ENCODE data around the gene RAI1. TPM values are rescaled to one million over a fixed set of nuclear protein-coding genes. Genes with fewer than 3 reads are reported as not detected.
A peak's percentile ranks its signal among the peaks of the same experiment; 100 is the strongest.

Gene RAI1
- total and polyA plus RNA-seq, 2 of the 8 experiments (the other 6 are each of a cell fraction or from before 2014, with no cell fraction given) = 0.39 to 1.2 TPM

DNA sequence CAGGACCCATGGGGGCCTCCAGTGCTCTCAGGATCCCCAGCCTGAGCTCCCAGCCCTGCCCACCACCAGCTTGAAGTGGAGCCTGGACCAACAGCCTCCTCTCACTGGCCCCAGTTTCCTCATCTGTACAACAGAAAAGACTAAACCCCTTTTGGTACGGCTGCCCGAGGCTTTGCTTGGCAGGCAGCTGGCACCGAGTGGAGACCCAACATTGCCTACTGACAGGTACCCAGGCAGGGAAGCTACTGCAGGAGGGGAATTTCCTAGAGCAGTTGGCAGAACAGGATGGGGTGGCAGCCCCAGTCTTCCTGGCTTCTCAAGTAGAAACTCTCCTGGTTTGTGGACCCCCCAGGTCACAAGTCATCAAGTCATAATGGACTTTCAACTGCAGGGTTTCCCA is 141.4 kb downstream of the RAI1 start:
- no peak overlapping the region for H2AFZ ChIP-seq (ENCODE audit: low read length)
- no peak overlapping the region for H4K8ac ChIP-seq (ENCODE audit: extremely low read depth, insufficient read depth, low read length)
- 0 out of 2 replicates have a peak overlapping the region, but pooled peaks have one; percentile 27 for H2BK12ac ChIP-seq (ENCODE audit: low read depth, low read length)
- H3K79me1 ChIP-seq (ENCODE audit: low read depth, low read length) = peaks cover 40% of the 10 kb centered on the region
- no peaks in the 10 kb centered on the region for H3K9me3 ChIP-seq (ENCODE audit: insufficient read depth in 2 of 2, low read depth in 1 of 2, low read length in 1 of 2)
- TF ChIP-seq ZNF274 (IDR thresholded peaks at IDR 0.05; ENCODE audit: borderline replicate concordance, extremely low read depth, low read length) (no peak), NANOG (IDR thresholded peaks at IDR 0.05; ENCODE audit: insufficient read depth, low read depth, low read length, poor library complexity, severe bottlenecking) (no peak), EP300 (IDR thresholded peaks at IDR 0.05; ENCODE audit: borderline replicate concordance in 1 of 2, low read depth in 2 of 2, low read length in 2 of 2) (no peak), KDM5A (IDR thresholded peaks at IDR 0.05; ENCODE audit: low read length) (no peak), KDM4A (IDR thresholded peaks at IDR 0.05; ENCODE audit: low read depth, low read length, severe bottlenecking) (no peak), USF2 (IDR thresholded peaks at IDR 0.05; ENCODE audit: low read length) (no peak), CBX8 (IDR thresholded peaks at IDR 0.05; ENCODE audit: borderline replicate concordance, low read depth, low read length) (no peak), ASH2L (IDR thresholded peaks at IDR 0.05; ENCODE audit: low read length) (no peak)
- no peak overlapping the region for H3K14ac ChIP-seq (ENCODE audit: insufficient read length)
- H3K4me3 ChIP-seq (ENCODE audit: extremely low read depth in 1 of 4, insufficient read depth in 2 of 4, low read depth in 3 of 4, low read length in 4 of 4) = peak overlapping the region in 2 of 4 experiments; percentile 2 to 51; a peak in 2 of 8 replicates
- DNase-seq (ENCODE audit: low read depth in 1 of 2, low spot score in 2 of 2) (no peak), FAIRE-seq (no peak)
- H3K36me3 ChIP-seq (ENCODE audit: control insufficient read depth in 2 of 4, insufficient read depth in 4 of 4, low read length in 3 of 4) = peaks cover 4 to 24% (median 9%) of the 10 kb centered on the region in 4 experiments; a peak in 6 of 8 replicates
- peaks cover 13 to 41% (median 27%) of the 10 kb centered on the region in 4 experiments for H3K4me1 ChIP-seq (replicated peaks in 1 of 4; ENCODE audit: control insufficient read depth in 3 of 4, insufficient read depth in 4 of 4, low read length in 3 of 4)
- peaks cover 43 to 69% of the 10 kb centered on the region in 2 experiments for H4K20me1 ChIP-seq (replicated peaks in 1 of 2; ENCODE audit: control insufficient read depth in 1 of 2, insufficient read depth in 2 of 2, low read length in 2 of 2)
- ChIA-PET CTCF (ENCODE audit: partially characterized antibody) (interaction anchor here (3.5 to 18.1 kb wide), 3 partner anchors 10 to 37 kb away, joined by 32 to 375 read pairs (median 66); partner anchors contain the start of gene SREBF1), POLR2A (ENCODE audit: partially characterized antibody) (interaction anchor here (1.2 to 24.7 kb wide), 3 partner anchors 5 to 21 kb away, joined by 3 to 532 read pairs (median 532); partner anchors contain the start of gene SREBF1)
- no peak overlapping the region for H2BK120ac ChIP-seq (replicated peaks; ENCODE audit: low read depth, low read length)
- WGBS, 2 experiments (ENCODE audit: extremely low coverage in 1 of 2, insufficient coverage in 1 of 2, insufficient read length in 1 of 2, insufficient replicate concordance in 2 of 2, low coverage in 1 of 2, low lambda C conversion rate in 2 of 2, missing lambda C conversion rate in 1 of 2) = 93% methylated on average over 3 of the region's 3 CpGs; no CpG with 5 or more reads in 1 of the 2 experiments
- H3K56ac ChIP-seq (replicated peaks; ENCODE audit: insufficient read length, low read depth, low read length) = no peak overlapping the region
- peaks cover 4 to 53% of the 10 kb centered on the region in 2 experiments; a peak in 3 of 4 replicates for H3K79me2 ChIP-seq (ENCODE audit: control insufficient read depth in 1 of 2, insufficient read depth in 2 of 2, low read length in 2 of 2)
- 0 out of 2 replicates have a peak overlapping the region, but pooled peaks have one; percentile 72 for H2BK15ac ChIP-seq (ENCODE audit: low read length)
- H3K23ac ChIP-seq (ENCODE audit: insufficient read length) = no peak overlapping the region
- H3K23me2 ChIP-seq (ENCODE audit: low read depth, low read length) = peaks cover 5% of the 10 kb centered on the region
- no peak overlapping the region for H2BK20ac ChIP-seq (ENCODE audit: low read length)
- peak overlapping the region; percentile 60 for H3K18ac ChIP-seq (ENCODE audit: extremely low read depth, low read length)
- H3K4ac ChIP-seq (replicated peaks; ENCODE audit: insufficient read length, low read depth, low read length) = no peak overlapping the region
- no peak overlapping the region for H2BK5ac ChIP-seq (ENCODE audit: low read depth, low read length)
- no peak overlapping the region for H3K27ac ChIP-seq (ENCODE audit: low read depth, low read length)
- no peak overlapping the region for H4K5ac ChIP-seq (ENCODE audit: insufficient read length, low read depth, low read length)
- no peaks in the 10 kb centered on the region; a peak in 1 of 7 replicates for H3K27me3 ChIP-seq (replicated peaks in 1 of 4; ENCODE audit: control insufficient read depth in 3 of 4, extremely low read depth in 1 of 4, insufficient read depth in 3 of 4, low read length in 3 of 4)
- H3K9ac ChIP-seq (replicated peaks in 1 of 4; ENCODE audit: extremely low read depth in 1 of 4, low read depth in 3 of 4, low read length in 3 of 4) = no peak overlapping the region
- H4K91ac ChIP-seq (replicated peaks; ENCODE audit: insufficient read length, low read length) = no peak overlapping the region
- no peak overlapping the region for H2AK5ac ChIP-seq (ENCODE audit: low read depth, low read length)
- peak overlapping the region in 1 of 2 experiments; percentile 79; a peak in 1 of 4 replicates for H3K4me2 ChIP-seq (ENCODE audit: insufficient read depth in 1 of 2, low read depth in 2 of 2, low read length in 2 of 2)

All from H1 (cell line).